OCI-LY1 (cell line): ENCODE measurements around the gene POLA2.

Experiments
- CTCF ChIP-seq: fragments of 200-600 bp; sonication (generic), shearing (Covaris generic); IDR thresholded peaks from 2 replicates; pipeline ENCODE4 v1.5.1; 2017; ENCODE audit warnings: mild to moderate bottlenecking, antibody characterized with exemption, low read length, moderate library complexity, mixed read lengths
- EZH2 ChIP-seq: fragments of 200-600 bp; sonication (generic), shearing (Covaris generic); IDR thresholded peaks from 2 replicates; pipeline ENCODE4 v1.8.0; 2017; ENCODE audit warnings: borderline replicate concordance, mixed run types, mild to moderate bottlenecking, antibody characterized with exemption, low read length, moderate library complexity, mixed read lengths

GRCh38 chr11:65212226-65212801 is 49.4 kb upstream of the POLA2 start:
- TF ChIP-seq CTCF (no peak), EZH2 (no peak)
